Uterus (tissue), 4 donors: Measurements from ENCODE around the gene ZCCHC14. TPM values are rescaled to one million over a fixed set of nuclear protein-coding genes. Genes with fewer than 3 reads are reported as not detected.

Experiments used
- DNase-seq, 2 donors: peaks; one replicate each; pipeline ENCODE4 v3.0.0-alpha.2; 2019 to 2020
- H3K27ac ChIP-seq, 2 donors: fragments of 200-600 bp; sonication (generic); 1 replicate in 1 of 2; 2 replicates in 1 of 2; pipeline ENCODE4 v1.5.1; 2016 to 2018
- H3K27me3 ChIP-seq, 2 donors: fragments of 200-600 bp; sonication (generic); one replicate each; pipeline ENCODE4 v1.5.1; 2018 to 2019; ENCODE audit warnings: control low read depth in 1 of 2
- H3K36me3 ChIP-seq, 2 donors: fragments of 200-600 bp; sonication (generic); one replicate each; pipeline ENCODE4 v1.5.1; 2019; ENCODE audit warnings: control low read depth in 1 of 2
- H3K4me1 ChIP-seq, 2 donors: fragments of 200-600 bp; sonication (generic); one replicate each; pipeline ENCODE4 v1.5.1; 2018 to 2019; ENCODE audit warnings: control low read depth in 1 of 2
- H3K4me3 ChIP-seq, 2 donors: fragments of 200-600 bp; sonication (generic); 1 replicate in 1 of 2; 2 replicates in 1 of 2; pipeline ENCODE4 v1.5.1; 2018 to 2019; ENCODE audit warnings: mild to moderate bottlenecking in 1 of 2
- H3K9me3 ChIP-seq, 2 donors: fragments of 200-600 bp; sonication (generic); one replicate each; pipeline ENCODE4 v1.5.1; 2019; ENCODE audit warnings: control low read depth in 1 of 2
- CTCF ChIP-seq, 4 experiments: fragments of 200-600 bp in 2 of 4; fragments of 450-650 bp in 2 of 4; sonication (generic) in 2 of 4; IDR thresholded peaks; one replicate each; pipeline ENCODE4 v1.5.1; 2016 to 2019; ENCODE audit warnings: antibody characterized with exemption in 4 of 4, mild to moderate bottlenecking in 2 of 4, moderate library complexity in 1 of 4
- POLR2A ChIP-seq, 2 donors: fragments of 450-650 bp; IDR thresholded peaks; one replicate each; pipeline ENCODE4 v1.6.1; 2016; ENCODE audit warnings: antibody characterized with exemption in 2 of 2, mild to moderate bottlenecking in 1 of 2, moderate library complexity in 1 of 2
- intact Hi-C: fragments of 100-400 bp; cut with DNase I; formaldehyde crosslinking; loops from one replicate; pipeline ENCODE4 v1.15.1; 2023; ENCODE audit warnings: low total_unique reads
- total RNA-seq, 4 donors: library from RNA; depleted of rRNA in 3 of 4; stranded (reverse); fragments of >200 nt in 3 of 4; gene quantifications; one replicate each; pipeline versions ENCODE4 v1.1.0 to v1.2.4, GENCODE V29; 2014 to 2023
- donor health status: DM: yes; HTN: yes; CAD: no.

ZCCHC14 gene
- total RNA-seq, 4 donors from 2014 or later: 9.2 to 33.0 (median 20.6) TPM

GRCh38 chr16:87474566-87474996 is 18.2 kb downstream of the ZCCHC14 start:
- H3K4me3 ChIP-seq: no peak overlapping the region
- no peak for DNase-seq
- intact Hi-C loops: no loop called here
- H3K4me1 ChIP-seq: peaks cover 0 to 3% of the 10 kb centered on the region in 2 donors
- H3K27me3 ChIP-seq: no peaks in the 10 kb centered on the region
- H3K36me3 ChIP-seq: no peaks in the 10 kb centered on the region
- TF ChIP-seq POLR2A (IDR thresholded peaks at IDR 0.05) (no peak), CTCF (IDR thresholded peaks at IDR 0.05) (no peak)
- H3K27ac ChIP-seq: no peak overlapping the region
- no peaks in the 10 kb centered on the region for H3K9me3 ChIP-seq

GRCh38 chr16:87474017-87474416 is 18.8 kb downstream of the ZCCHC14 start:
- no peak for DNase-seq
- Histone ChIP-seq H3K36me3 (no peaks in the 10 kb centered on the region), H3K4me3 (no peak overlapping the region), H3K27me3 (no peaks in the 10 kb centered on the region), H3K4me1 (peaks cover 0 to 3% of the 10 kb centered on the region in 2 donors), H3K27ac (no peak overlapping the region), H3K9me3 (no peaks in the 10 kb centered on the region)
- TF ChIP-seq POLR2A (IDR thresholded peaks at IDR 0.05) (no peak), CTCF (IDR thresholded peaks at IDR 0.05) (no peak)
- intact Hi-C loops: no loop called here

- TF ChIP-seq CTCF (IDR thresholded peaks at IDR 0.05) (no peak), POLR2A (IDR thresholded peaks at IDR 0.05) (no peak)
- no peaks in the 10 kb centered on the region for H3K36me3 ChIP-seq
- no peaks in the 10 kb centered on the region for H3K27me3 ChIP-seq
- H3K27ac ChIP-seq: no peak overlapping the region
- no peak overlapping the region for H3K4me3 ChIP-seq
- intact Hi-C loops: no loop called here
- H3K4me1 ChIP-seq: peaks cover 0 to 3% of the 10 kb centered on the region in 2 donors
- H3K9me3 ChIP-seq: no peaks in the 10 kb centered on the region
- DNase-seq: no peak
Observed at GRCh38 chr16:87472935-87473334, 19.9 kb downstream of the ZCCHC14 start.

- Histone ChIP-seq H3K36me3 (no peaks in the 10 kb centered on the region), H3K27ac (peak overlapping the region in 1 of 2 donors; percentile 48), H3K9me3 (no peaks in the 10 kb centered on the region), H3K27me3 (no peaks in the 10 kb centered on the region), H3K4me1 (peaks cover 0 to 3% of the 10 kb centered on the region in 2 donors), H3K4me3 (no peak overlapping the region)
- TF ChIP-seq CTCF (IDR thresholded peaks at IDR 0.05) (no peak), POLR2A (IDR thresholded peaks at IDR 0.05) (no peak)
- DNase-seq: no peak
- intact Hi-C loops: no loop called here
Observed at GRCh38 chr16:87472142-87472778, 20.6 kb downstream of the ZCCHC14 start.

- intact Hi-C loops: no loop called here
- Histone ChIP-seq H3K9me3 (no peaks in the 10 kb centered on the region), H3K27ac (peak overlapping the region in 1 of 2 donors; percentile 48), H3K27me3 (no peaks in the 10 kb centered on the region), H3K36me3 (no peaks in the 10 kb centered on the region), H3K4me1 (peaks cover 0 to 6% of the 10 kb centered on the region in 2 donors), H3K4me3 (no peak overlapping the region)
- TF ChIP-seq CTCF (IDR thresholded peaks at IDR 0.05) (no peak), POLR2A (IDR thresholded peaks at IDR 0.05) (no peak)
- no peak for DNase-seq
Observed at GRCh38 chr16:87471278-87472141, 21.3 kb downstream of the ZCCHC14 start.
